Endothelial cell (in vitro differentiated cells): Measurements from ENCODE around the gene GABPB1. TPM values are rescaled to one million over a fixed set of nuclear protein-coding genes. Genes with fewer than 3 reads are reported as not detected.

Experiments used
- DNase-seq: peaks from one replicate; pipeline ENCODE4 v3.0.0; 2021; ENCODE audit warnings: low spot score
- H3K27ac Mint-ChIP-seq: one replicate; pipeline ENCODE4 v1.8.0; 2021; ENCODE audit warnings: mixed read lengths, inconsistent platforms; ENCODE audit not compliant: unreplicated experiment
- H3K27me3 Mint-ChIP-seq: one replicate; pipeline ENCODE4 v1.8.0; 2021; ENCODE audit warnings: mild to moderate bottlenecking, moderate library complexity, mixed read lengths, inconsistent platforms; ENCODE audit not compliant: unreplicated experiment
- H3K36me3 Mint-ChIP-seq: one replicate; pipeline ENCODE4 v1.8.0; 2021; ENCODE audit warnings: mild to moderate bottlenecking, low read depth, mixed read lengths, inconsistent platforms; ENCODE audit not compliant: unreplicated experiment
- H3K4me1 Mint-ChIP-seq: one replicate; pipeline ENCODE4 v1.8.0; 2021; ENCODE audit warnings: mild to moderate bottlenecking, mixed read lengths, inconsistent platforms; ENCODE audit not compliant: unreplicated experiment
- H3K4me3 Mint-ChIP-seq: one replicate; pipeline ENCODE4 v1.8.0; 2021; ENCODE audit warnings: mild to moderate bottlenecking, mixed read lengths, inconsistent platforms; ENCODE audit not compliant: unreplicated experiment
- H3K9me3 Mint-ChIP-seq: one replicate; pipeline ENCODE4 v1.8.0; 2021; ENCODE audit warnings: mixed read lengths, inconsistent platforms; ENCODE audit not compliant: unreplicated experiment
- total RNA-seq: library from RNA; stranded (reverse); fragmentation: NEBNext Ultra II Directional; extraction: Animal tissue kit (Norgen Biotek cat#: 25700); gene quantifications from one replicate; pipeline ENCODE4 v1.2.1, GENCODE V29; 2021; ENCODE audit not compliant: unreplicated experiment
- TF ChIP-seq, protein P1 (sequence below): fragments of 200-600 bp; sonication (generic); IDR thresholded peaks from one replicate; pipeline ENCODE4 v1.5.0; 2021; ENCODE audit warnings: antibody characterized with exemption; ENCODE audit not compliant: unreplicated experiment

Gene GABPB1
- total RNA-seq, 1 donor from 2014 or later: 58.5 TPM

DNA sequence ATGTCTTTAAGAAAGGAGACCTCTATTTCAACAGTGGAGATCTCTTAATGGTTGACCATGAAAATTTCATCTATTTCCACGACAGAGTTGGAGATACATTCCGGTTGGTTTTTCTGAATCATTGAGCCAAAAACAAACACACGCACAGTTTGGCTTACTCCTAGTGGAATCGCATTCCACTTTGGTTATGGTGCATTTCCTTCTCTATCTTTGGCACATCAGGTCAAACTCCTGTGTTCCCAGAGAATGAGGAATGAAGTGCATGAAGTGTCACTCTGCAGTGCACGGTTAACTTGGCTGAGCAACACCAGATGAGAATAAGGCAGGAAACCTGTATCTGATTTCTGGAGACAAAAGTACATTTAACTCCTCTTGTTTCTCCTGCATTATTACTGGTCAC, 127.9 kb downstream of the GABPB1 start:
- Mint-ChIP-seq H3K27me3 (no peaks in the 10 kb centered on the region), H3K4me3 (no peak overlapping the region), H3K27ac (no peak overlapping the region), H3K4me1 (peaks cover 4% of the 10 kb centered on the region), H3K9me3 (no peaks in the 10 kb centered on the region), H3K36me3 (no peaks in the 10 kb centered on the region)
- no peak for DNase-seq
- TF ChIP-seq, protein P1, sequence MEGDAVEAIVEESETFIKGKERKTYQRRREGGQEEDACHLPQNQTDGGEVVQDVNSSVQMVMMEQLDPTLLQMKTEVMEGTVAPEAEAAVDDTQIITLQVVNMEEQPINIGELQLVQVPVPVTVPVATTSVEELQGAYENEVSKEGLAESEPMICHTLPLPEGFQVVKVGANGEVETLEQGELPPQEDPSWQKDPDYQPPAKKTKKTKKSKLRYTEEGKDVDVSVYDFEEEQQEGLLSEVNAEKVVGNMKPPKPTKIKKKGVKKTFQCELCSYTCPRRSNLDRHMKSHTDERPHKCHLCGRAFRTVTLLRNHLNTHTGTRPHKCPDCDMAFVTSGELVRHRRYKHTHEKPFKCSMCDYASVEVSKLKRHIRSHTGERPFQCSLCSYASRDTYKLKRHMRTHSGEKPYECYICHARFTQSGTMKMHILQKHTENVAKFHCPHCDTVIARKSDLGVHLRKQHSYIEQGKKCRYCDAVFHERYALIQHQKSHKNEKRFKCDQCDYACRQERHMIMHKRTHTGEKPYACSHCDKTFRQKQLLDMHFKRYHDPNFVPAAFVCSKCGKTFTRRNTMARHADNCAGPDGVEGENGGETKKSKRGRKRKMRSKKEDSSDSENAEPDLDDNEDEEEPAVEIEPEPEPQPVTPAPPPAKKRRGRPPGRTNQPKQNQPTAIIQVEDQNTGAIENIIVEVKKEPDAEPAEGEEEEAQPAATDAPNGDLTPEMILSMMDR: no peak

DNA sequence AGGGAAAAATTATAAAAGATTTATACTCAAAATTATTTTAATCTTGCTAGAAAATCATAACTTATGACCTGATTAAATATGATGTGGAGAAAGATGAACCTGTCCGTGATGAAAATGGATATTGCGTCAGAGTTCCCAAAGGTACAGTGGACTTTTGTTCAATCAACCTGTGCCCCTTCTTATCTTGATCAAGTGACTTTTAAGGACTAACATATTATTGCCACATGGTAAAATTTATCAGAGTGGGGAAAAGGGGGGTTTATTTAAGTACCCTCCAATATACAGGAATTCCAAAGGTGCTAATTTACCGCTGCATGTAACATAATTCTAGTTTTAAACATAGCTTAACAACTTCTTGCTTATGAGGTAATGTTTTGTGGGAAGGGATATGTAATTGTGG, 129.1 kb downstream of the GABPB1 start:
- DNase-seq: no peak
- Mint-ChIP-seq H3K36me3 (no peaks in the 10 kb centered on the region), H3K27me3 (no peaks in the 10 kb centered on the region), H3K4me3 (no peak overlapping the region), H3K27ac (no peak overlapping the region), H3K4me1 (peaks cover 5% of the 10 kb centered on the region), H3K9me3 (no peaks in the 10 kb centered on the region)
- TF ChIP-seq, protein P1: no peak

Other genes with a start within 250 kb of the GABPB1 start
- gene ATP8B4, start 236.0 kb downstream of the GABPB1 start, total RNA-seq: 45.8 TPM
- gene SLC27A2, start 173.0 kb downstream of the GABPB1 start, total RNA-seq: 0.51 TPM
- not detected for gene HDC, start 89.5 kb downstream of the GABPB1 start, total RNA-seq
- 50.4 TPM for gene USP8, start 69.2 kb upstream of the GABPB1 start, total RNA-seq
- 0.92 TPM for gene USP50, start 191.5 kb upstream of the GABPB1 start, total RNA-seq